Stimulated activated naive B cell treated with anti-CD40 and anti-IgM and Interleukin-4, amounts not matched to agents 10 μg/mL and 1 μg/mL and 100 μg/mL, for 72 hours (primary cell): ENCODE results near the gene CAPZB.

Experiments
- ATAC-seq, 2 donors: fragments of 150-1000 bp; cut with Tn5 transposase; replicated peaks; 2 replicates each; pipeline ENCODE4 v1.10.0; 2021; ENCODE audit warnings: moderate library complexity in 1 of 2
- DNase-seq: peaks from one replicate; pipeline ENCODE4 v3.0.0; 2021
- H3K27ac Mint-ChIP-seq: one replicate; pipeline ENCODE4 v1.8.0; 2022; ENCODE audit warnings: mild to moderate bottlenecking, mixed read lengths
- H3K27me3 Mint-ChIP-seq, 2 donors: one replicate each; pipeline ENCODE4 v1.8.0; 2022; ENCODE audit warnings: mixed read lengths in 2 of 2
- H3K36me3 Mint-ChIP-seq, 2 donors: one replicate each; pipeline ENCODE4 v1.8.0; 2022; ENCODE audit warnings: mixed read lengths in 2 of 2, mild to moderate bottlenecking in 1 of 2
- H3K4me1 Mint-ChIP-seq, 2 donors: one replicate each; pipeline ENCODE4 v1.8.0; 2022; ENCODE audit warnings: mixed read lengths in 2 of 2, mild to moderate bottlenecking in 1 of 2
- H3K4me3 Mint-ChIP-seq, 2 donors: one replicate each; pipeline ENCODE4 v1.8.0; 2022; ENCODE audit warnings: mild to moderate bottlenecking in 2 of 2, mixed read lengths in 2 of 2, moderate library complexity in 1 of 2
- H3K9me3 Mint-ChIP-seq, 2 donors: one replicate each; pipeline ENCODE4 v1.8.0; 2022; ENCODE audit warnings: mixed read lengths in 2 of 2, mild to moderate bottlenecking in 1 of 2

CAPZB gene

DNA sequence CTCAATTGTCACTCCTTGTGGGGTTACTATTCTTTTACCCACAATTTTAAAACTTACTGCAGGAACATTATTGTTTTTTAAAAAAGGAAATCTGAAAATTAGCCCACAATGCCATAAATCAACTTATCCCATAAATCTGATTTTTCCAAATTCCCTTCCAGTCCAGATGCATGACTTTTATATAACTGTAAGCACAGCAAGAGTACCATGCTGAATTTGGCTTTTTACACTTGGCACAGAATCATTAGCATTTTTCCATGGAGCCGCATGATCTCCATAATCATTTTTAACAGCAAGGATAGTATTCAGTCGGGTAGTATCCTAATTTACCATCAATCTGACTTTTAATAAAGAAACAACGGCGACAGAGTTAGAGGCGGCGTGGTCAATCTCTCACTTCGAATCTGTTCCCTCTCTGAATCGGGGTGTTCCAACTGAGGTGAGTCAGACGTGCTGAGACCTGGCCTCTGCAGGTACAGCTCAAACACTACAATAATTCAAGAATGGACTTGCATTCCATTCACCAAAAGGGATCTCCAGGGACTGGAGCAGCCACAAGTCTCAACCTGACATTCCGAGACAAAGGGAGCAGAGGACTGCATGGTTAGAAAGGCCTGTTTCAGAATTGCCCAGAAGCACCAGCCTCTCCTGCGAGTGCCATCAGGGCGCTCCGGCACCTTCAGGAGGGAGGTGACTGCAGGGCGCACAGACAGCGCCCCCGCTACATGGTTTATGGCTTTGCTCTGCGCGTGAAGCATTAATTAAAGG is 124.3 kb downstream of the CAPZB start:
- Mint-ChIP-seq H3K27ac (no peak overlapping the region), H3K36me3 (peaks cover 16 to 28% of the 10 kb centered on the region in 2 donors), H3K27me3 (no peaks in the 10 kb centered on the region), H3K4me3 (no peak overlapping the region), H3K9me3 (no peaks in the 10 kb centered on the region), H3K4me1 (peaks cover 4 to 19% of the 10 kb centered on the region in 2 donors)
- no peak for ATAC-seq
- DNase-seq, result no peak

- no peak for ATAC-seq
Measured at GRCh38 chr1:19360432-19360831, 124.9 kb downstream of the CAPZB start.

GRCh38 chr1:19360016-19360415 is 125.3 kb downstream of the CAPZB start:
- Mint-ChIP-seq H3K4me1 (peaks cover 4 to 19% of the 10 kb centered on the region in 2 donors), H3K27me3 (no peaks in the 10 kb centered on the region), H3K4me3 (no peak overlapping the region), H3K9me3 (no peaks in the 10 kb centered on the region), H3K27ac (peak overlapping the region; percentile 59), H3K36me3 (peaks cover 16 to 26% of the 10 kb centered on the region in 2 donors)
- ATAC-seq (no peak), DNase-seq (no peak)

More at GRCh38 chr1:19360432-19360831, 124.9 kb downstream of the CAPZB start:
- no peaks in the 10 kb centered on the region for H3K9me3 Mint-ChIP-seq
- H3K4me1 Mint-ChIP-seq, result peaks cover 4 to 19% of the 10 kb centered on the region in 2 donors
- no peak overlapping the region for H3K4me3 Mint-ChIP-seq
- no peak for DNase-seq
- peaks cover 17 to 29% of the 10 kb centered on the region in 2 donors for H3K36me3 Mint-ChIP-seq
- H3K27me3 Mint-ChIP-seq, result no peaks in the 10 kb centered on the region
- peak overlapping the region; percentile 59 for H3K27ac Mint-ChIP-seq

DNA sequence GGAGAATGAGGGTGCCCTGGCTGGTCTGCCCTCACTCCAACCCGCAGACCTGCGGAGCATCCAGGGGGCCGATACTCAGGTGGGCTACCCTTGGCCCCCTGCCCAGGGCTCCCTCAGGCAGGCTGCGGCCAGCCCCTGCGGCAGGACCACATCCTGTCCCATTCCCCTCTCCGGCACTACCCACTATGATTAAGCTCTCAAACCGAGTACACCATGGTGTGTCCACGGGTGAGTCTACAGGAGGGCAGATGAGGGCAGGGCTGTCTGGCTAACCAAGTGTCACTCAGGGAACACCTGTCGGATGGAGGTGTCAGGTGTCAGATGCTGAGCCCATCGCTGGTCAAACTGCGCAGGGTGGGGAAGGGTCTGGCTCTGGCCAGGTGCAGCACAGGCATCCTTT is 126.0 kb downstream of the CAPZB start:
- no peaks in the 10 kb centered on the region for H3K9me3 Mint-ChIP-seq
- ATAC-seq (no peak), DNase-seq (no peak)
- peaks cover 15 to 27% of the 10 kb centered on the region in 2 donors for H3K36me3 Mint-ChIP-seq
- H3K4me1 Mint-ChIP-seq, result peaks cover 4 to 19% of the 10 kb centered on the region in 2 donors
- no peak overlapping the region for H3K4me3 Mint-ChIP-seq
- no peak overlapping the region for H3K27ac Mint-ChIP-seq
- H3K27me3 Mint-ChIP-seq, result no peaks in the 10 kb centered on the region

DNA sequence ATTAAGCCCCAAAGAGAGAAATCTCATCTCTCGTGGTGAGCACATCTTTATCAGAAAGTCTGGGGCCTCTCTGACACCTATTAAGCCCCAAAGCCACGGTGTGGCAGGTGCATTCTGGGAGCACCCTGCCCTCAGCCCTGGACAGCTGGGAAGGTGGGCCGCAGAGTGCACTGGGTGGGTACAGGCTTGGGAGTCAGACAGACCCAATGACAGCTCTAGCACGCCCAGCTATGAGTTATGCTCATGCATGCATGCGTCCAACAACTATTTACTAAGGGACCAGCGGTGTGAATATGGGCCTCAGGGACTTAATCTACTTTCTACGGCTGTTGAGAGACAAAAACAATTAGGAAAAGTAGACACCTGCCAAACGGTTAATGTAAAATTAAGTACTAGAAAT is 126.6 kb downstream of the CAPZB start:
- H3K27me3 Mint-ChIP-seq, result no peaks in the 10 kb centered on the region
- no peak overlapping the region for H3K27ac Mint-ChIP-seq
- ATAC-seq (no peak), DNase-seq (no peak)
- H3K9me3 Mint-ChIP-seq, result no peaks in the 10 kb centered on the region
- H3K4me1 Mint-ChIP-seq, result peaks cover 4 to 19% of the 10 kb centered on the region in 2 donors
- no peak overlapping the region for H3K4me3 Mint-ChIP-seq
- H3K36me3 Mint-ChIP-seq, result peaks cover 17 to 28% of the 10 kb centered on the region in 2 donors

- DNase-seq, result no peak
- no peaks in the 10 kb centered on the region for H3K9me3 Mint-ChIP-seq
- no peak overlapping the region for H3K4me3 Mint-ChIP-seq
- H3K27ac Mint-ChIP-seq, result no peak overlapping the region
- ATAC-seq, result no peak
- H3K27me3 Mint-ChIP-seq, result no peaks in the 10 kb centered on the region
- H3K4me1 Mint-ChIP-seq, result peaks cover 4 to 19% of the 10 kb centered on the region in 2 donors
- H3K36me3 Mint-ChIP-seq, result peaks cover 23 to 37% of the 10 kb centered on the region in 2 donors
Measured at GRCh38 chr1:19357299-19357986, 127.9 kb downstream of the CAPZB start.

- no peak overlapping the region for H3K27ac Mint-ChIP-seq
- no peak overlapping the region for H3K4me3 Mint-ChIP-seq
- H3K27me3 Mint-ChIP-seq, result no peaks in the 10 kb centered on the region
- peaks cover 27 to 45% of the 10 kb centered on the region in 2 donors for H3K36me3 Mint-ChIP-seq
- H3K9me3 Mint-ChIP-seq, result no peaks in the 10 kb centered on the region
- no peak for ATAC-seq
- DNase-seq, result no peak
- H3K4me1 Mint-ChIP-seq, result peaks cover 4 to 17% of the 10 kb centered on the region in 2 donors
Measured at GRCh38 chr1:19356266-19356665, 129.1 kb downstream of the CAPZB start.

DNA sequence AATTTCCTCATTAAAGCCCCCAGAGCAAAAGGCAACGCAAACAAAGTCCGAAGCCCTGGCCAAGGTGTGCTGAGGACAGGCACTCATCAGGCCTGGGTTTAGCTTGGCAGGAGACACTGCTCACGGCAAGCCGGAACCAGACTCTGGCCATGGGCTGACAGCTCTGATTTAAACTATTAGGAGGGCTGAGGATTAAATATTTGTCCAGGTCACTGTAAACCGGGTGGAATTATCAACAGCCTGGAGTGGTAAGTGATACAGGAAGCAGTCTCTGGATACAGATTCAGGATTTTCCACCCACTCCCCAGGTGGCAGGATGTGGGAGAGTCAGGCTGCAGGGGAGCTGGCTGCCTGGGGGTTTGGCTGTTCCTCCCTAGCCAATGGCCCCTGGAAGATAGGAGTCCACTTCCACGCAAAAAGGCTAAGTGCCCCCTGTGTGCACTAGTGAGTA is 130.8 kb downstream of the CAPZB start:
- Mint-ChIP-seq H3K27ac (no peak overlapping the region), H3K4me3 (no peak overlapping the region), H3K27me3 (no peaks in the 10 kb centered on the region), H3K9me3 (no peaks in the 10 kb centered on the region), H3K36me3 (peaks cover 33 to 52% of the 10 kb centered on the region in 2 donors), H3K4me1 (peaks cover 2 to 8% of the 10 kb centered on the region in 2 donors)
- DNase-seq, result no peak
- ATAC-seq, result no peak

GRCh38 chr1:19353596-19353995 is 131.7 kb downstream of the CAPZB start:
- H3K36me3 Mint-ChIP-seq, result peaks cover 37 to 60% of the 10 kb centered on the region in 2 donors
- no peak for ATAC-seq
- no peak for DNase-seq
- H3K27me3 Mint-ChIP-seq, result no peaks in the 10 kb centered on the region
- H3K27ac Mint-ChIP-seq, result peak overlapping the region; percentile 52
- H3K9me3 Mint-ChIP-seq, result no peaks in the 10 kb centered on the region
- no peak overlapping the region for H3K4me3 Mint-ChIP-seq
- peaks cover 5 to 17% of the 10 kb centered on the region in 2 donors for H3K4me1 Mint-ChIP-seq

DNA sequence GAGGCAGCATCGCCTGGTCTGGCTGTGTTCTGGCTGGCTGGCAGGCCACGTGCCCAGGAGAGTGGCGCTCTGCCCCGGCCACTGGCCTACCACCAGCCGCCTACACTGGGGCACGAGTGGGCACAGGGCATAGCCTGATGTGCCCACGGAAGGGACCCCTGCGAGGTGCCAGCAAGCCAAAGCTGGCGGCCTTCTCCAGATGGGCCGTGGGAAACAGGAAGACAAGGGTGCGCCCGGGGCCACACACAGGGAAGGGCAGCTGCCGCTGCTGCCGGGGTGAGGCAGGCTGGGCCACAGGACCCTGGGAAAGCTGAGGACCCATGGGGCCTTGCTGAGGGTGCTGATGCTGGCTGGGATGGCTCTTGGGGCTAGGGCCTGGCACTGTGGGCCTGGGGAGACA is 132.5 kb downstream of the CAPZB start:
- DNase-seq, result no peak
- peaks cover 41 to 66% of the 10 kb centered on the region in 2 donors for H3K36me3 Mint-ChIP-seq
- H3K9me3 Mint-ChIP-seq, result no peaks in the 10 kb centered on the region
- H3K27me3 Mint-ChIP-seq, result no peaks in the 10 kb centered on the region
- ATAC-seq, result no peak
- H3K27ac Mint-ChIP-seq, result peak overlapping the region; percentile 37
- no peak overlapping the region for H3K4me3 Mint-ChIP-seq
- H3K4me1 Mint-ChIP-seq, result peaks cover 12 to 25% of the 10 kb centered on the region in 2 donors

GRCh38 chr1:19351873-19352272 is 133.5 kb downstream of the CAPZB start:
- no peaks in the 10 kb centered on the region for H3K9me3 Mint-ChIP-seq
- H3K27ac Mint-ChIP-seq, result peak overlapping the region; percentile 60
- no peaks in the 10 kb centered on the region for H3K27me3 Mint-ChIP-seq
- H3K36me3 Mint-ChIP-seq, result peaks cover 41 to 58% of the 10 kb centered on the region in 2 donors
- ATAC-seq (no peak), DNase-seq (no peak)
- H3K4me1 Mint-ChIP-seq, result peaks cover 17 to 34% of the 10 kb centered on the region in 2 donors
- no peak overlapping the region for H3K4me3 Mint-ChIP-seq

- Mint-ChIP-seq H3K27me3 (no peaks in the 10 kb centered on the region), H3K4me3 (no peak overlapping the region), H3K4me1 (peaks cover 17 to 42% of the 10 kb centered on the region in 2 donors), H3K36me3 (peaks cover 42 to 58% of the 10 kb centered on the region in 2 donors), H3K27ac (no peak overlapping the region), H3K9me3 (no peaks in the 10 kb centered on the region)
- DNase-seq (no peak), ATAC-seq (no peak)
Measured at GRCh38 chr1:19350566-19350965, 134.8 kb downstream of the CAPZB start.

DNA sequence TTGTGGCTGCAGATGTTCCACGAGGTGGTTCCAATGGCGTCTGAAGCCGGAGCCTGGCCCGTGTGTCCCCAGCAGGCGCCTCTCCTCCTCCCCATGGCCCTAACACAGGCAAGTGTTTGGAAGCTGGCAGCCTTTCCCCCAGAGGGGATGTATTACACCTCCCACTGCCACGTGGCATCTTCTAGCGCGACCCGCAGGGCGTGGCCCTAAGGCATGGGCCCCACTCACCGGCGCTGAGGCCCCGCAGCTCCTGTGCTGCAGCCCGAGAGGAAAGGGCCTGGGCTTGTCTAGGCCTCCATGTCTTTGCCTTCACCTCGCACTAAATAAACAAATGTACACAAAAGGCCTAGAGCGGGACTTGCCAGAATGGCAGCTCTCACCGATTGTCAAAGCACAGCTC is 135.3 kb downstream of the CAPZB start:
- Mint-ChIP-seq H3K4me1 (peaks cover 17 to 42% of the 10 kb centered on the region in 2 donors), H3K27me3 (no peaks in the 10 kb centered on the region), H3K27ac (no peak overlapping the region), H3K4me3 (no peak overlapping the region), H3K36me3 (peaks cover 37 to 57% of the 10 kb centered on the region in 2 donors), H3K9me3 (no peaks in the 10 kb centered on the region)
- DNase-seq (no peak), ATAC-seq (no peak)

DNA sequence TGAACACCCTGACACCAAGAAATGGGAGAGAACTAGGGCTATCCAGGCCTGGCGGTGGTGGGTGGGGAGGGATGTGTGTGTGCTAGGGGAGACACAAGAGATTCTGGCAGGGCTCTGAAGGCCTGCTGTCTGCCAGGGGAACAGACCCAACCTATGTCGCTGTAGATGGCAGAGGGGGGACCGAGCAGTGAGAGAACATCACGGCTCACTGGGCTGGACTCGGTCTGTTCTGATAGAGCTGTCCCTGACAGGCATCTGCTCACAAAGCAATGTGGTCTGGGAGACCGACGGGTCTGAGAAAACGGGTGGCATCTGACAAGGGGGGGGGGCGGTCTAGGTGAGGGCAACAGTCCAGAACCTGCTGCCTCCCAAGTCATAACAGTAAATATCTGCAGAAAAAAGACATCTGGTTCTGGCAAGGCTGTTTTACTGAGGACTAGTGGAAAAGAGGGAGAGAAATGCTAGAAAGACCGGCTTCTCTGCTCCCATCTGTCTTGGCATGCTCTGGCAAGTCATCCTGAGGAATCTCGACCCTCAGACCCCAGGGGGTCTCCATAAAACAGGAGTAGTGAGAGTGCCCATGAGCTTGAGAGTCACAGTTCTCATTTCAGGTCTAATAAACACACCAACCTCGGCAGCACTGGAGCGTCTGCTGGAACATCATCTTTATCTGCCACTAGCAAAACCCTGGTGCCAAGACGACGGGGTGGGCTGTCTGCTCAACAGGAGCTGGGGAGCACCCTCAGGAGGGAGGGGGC is 136.7 kb downstream of the CAPZB start:
- Mint-ChIP-seq H3K36me3 (peaks cover 39 to 57% of the 10 kb centered on the region in 2 donors), H3K4me3 (peak overlapping the region in 1 of 2 donors; percentile 16), H3K27ac (peak overlapping the region; percentile 42), H3K9me3 (no peaks in the 10 kb centered on the region), H3K27me3 (no peaks in the 10 kb centered on the region), H3K4me1 (peaks cover 22 to 49% of the 10 kb centered on the region in 2 donors)
- DNase-seq, result no peak
- ATAC-seq, result peak; percentile 2 to 13
